GM18867 (cell line): ENCODE data around the gene ZNF793.

Experiments
- ATAC-seq: cut with Tn5 transposase; IDR thresholded peaks from one replicate; pipeline ENCODE4 v1.9.1; 2021; ENCODE audit warnings: mild to moderate bottlenecking, moderate library complexity; ENCODE audit not compliant: unreplicated experiment

Gene ZNF793

GRCh38 chr19:37564624-37565369, 58.1 kb downstream of the ZNF793 start:
- no peak for ATAC-seq

- ATAC-seq: no peak
Observed at GRCh38 chr19:37565370-37565669, 58.6 kb downstream of the ZNF793 start.

GRCh38 chr19:37572203-37572602, 65.5 kb downstream of the ZNF793 start:
- no peak for ATAC-seq

GRCh38 chr19:37583340-37583739, 76.6 kb downstream of the ZNF793 start:
- no peak for ATAC-seq
